ENCODE measurements around the gene FUCA1. TPM values are rescaled to one million over a fixed set of nuclear protein-coding genes. Genes with fewer than 3 reads are reported as not detected.

FUCA1 gene
- total RNA-seq, 1 experiment from 2014 or later = 20.7 TPM

DNA sequence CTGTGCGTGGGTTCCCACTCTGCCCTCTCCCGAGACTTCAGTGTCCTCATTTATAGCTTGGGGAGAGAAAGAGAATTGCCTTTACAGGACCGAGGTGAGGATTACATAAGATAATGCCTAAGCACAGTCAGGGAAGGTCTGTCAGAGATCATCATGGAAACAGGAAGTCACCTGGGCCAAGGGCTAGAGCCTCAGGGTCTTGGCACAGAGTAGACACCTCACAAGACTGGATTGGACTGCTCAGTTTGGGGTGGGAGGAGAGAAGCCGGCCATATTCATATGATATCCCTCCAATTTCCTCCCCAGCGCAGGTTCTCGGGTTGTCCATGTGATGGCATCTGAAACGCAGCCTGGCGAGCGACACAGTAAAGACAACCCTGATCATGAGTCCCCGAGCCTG is 41.3 kb upstream of the FUCA1 start:
- Histone ChIP-seq H3K9ac (ENCODE audit: low read length) (no peak overlapping the region), H3K27me3 (ENCODE audit: insufficient read depth, low read length) (no peaks in the 10 kb centered on the region), H4K20me1 (ENCODE audit: insufficient read depth) (no peaks in the 10 kb centered on the region), H3K9me2 (ENCODE audit: insufficient read depth) (no peaks in the 10 kb centered on the region), H3K4me1 (ENCODE audit: control insufficient read depth in 1 of 2, insufficient read depth in 2 of 2, low read length in 2 of 2) (peaks cover 7 to 16% of the 10 kb centered on the region in 2 experiments), H3K79me2 (ENCODE audit: insufficient read depth, low read length) (no peaks in the 10 kb centered on the region), H3K4me2 (ENCODE audit: low read length) (no peak overlapping the region), H3K36me3 (ENCODE audit: control insufficient read depth in 1 of 2, insufficient read depth in 2 of 2, low read length in 2 of 2) (no peaks in the 10 kb centered on the region), H2AFZ (ENCODE audit: low read depth, low read length, poor library complexity, severe bottlenecking) (no peak overlapping the region), H3K4me3 (replicated peaks in 1 of 2; ENCODE audit: low read depth in 1 of 2, low read length in 2 of 2) (no peak overlapping the region), H3K9me3 (ENCODE audit: control insufficient read depth in 1 of 2, insufficient read depth in 1 of 2, low read depth in 1 of 2, low read length in 2 of 2) (no peaks in the 10 kb centered on the region), H3K27ac (ENCODE audit: low read depth, low read length) (no peak overlapping the region)
- no peak for ATAC-seq
- TF ChIP-seq SIN3A (IDR thresholded peaks at IDR 0.05; ENCODE audit: low read depth) (no peak), YY1 (IDR thresholded peaks at IDR 0.05; ENCODE audit: extremely low read depth, insufficient replicate concordance, low read depth, low read length) (no peak), ZNF274 (IDR thresholded peaks at IDR 0.05; ENCODE audit: low read depth, low read length) (no peak)
- TF ChIP-seq, protein P1, sequence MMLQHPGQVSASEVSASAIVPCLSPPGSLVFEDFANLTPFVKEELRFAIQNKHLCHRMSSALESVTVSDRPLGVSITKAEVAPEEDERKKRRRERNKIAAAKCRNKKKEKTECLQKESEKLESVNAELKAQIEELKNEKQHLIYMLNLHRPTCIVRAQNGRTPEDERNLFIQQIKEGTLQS (IDR thresholded peaks at IDR 0.05) = no peak
- TF ChIP-seq, protein P2, sequence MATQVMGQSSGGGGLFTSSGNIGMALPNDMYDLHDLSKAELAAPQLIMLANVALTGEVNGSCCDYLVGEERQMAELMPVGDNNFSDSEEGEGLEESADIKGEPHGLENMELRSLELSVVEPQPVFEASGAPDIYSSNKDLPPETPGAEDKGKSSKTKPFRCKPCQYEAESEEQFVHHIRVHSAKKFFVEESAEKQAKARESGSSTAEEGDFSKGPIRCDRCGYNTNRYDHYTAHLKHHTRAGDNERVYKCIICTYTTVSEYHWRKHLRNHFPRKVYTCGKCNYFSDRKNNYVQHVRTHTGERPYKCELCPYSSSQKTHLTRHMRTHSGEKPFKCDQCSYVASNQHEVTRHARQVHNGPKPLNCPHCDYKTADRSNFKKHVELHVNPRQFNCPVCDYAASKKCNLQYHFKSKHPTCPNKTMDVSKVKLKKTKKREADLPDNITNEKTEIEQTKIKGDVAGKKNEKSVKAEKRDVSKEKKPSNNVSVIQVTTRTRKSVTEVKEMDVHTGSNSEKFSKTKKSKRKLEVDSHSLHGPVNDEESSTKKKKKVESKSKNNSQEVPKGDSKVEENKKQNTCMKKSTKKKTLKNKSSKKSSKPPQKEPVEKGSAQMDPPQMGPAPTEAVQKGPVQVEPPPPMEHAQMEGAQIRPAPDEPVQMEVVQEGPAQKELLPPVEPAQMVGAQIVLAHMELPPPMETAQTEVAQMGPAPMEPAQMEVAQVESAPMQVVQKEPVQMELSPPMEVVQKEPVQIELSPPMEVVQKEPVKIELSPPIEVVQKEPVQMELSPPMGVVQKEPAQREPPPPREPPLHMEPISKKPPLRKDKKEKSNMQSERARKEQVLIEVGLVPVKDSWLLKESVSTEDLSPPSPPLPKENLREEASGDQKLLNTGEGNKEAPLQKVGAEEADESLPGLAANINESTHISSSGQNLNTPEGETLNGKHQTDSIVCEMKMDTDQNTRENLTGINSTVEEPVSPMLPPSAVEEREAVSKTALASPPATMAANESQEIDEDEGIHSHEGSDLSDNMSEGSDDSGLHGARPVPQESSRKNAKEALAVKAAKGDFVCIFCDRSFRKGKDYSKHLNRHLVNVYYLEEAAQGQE (IDR thresholded peaks at IDR 0.05; ENCODE audit: low read depth) = no peak
- POLR2A ChIA-PET = no interaction called here
- no TSS peak for BruUV-seq (replicated peaks)
- RAD21 ChIA-PET (ENCODE audit: low non-redundant PET in 1 of 2, low total read pairs in 2 of 2, uncharacterized antibody in 2 of 2, unreplicated experiment in 2 of 2) = no interaction called here
- DNase-seq (ENCODE audit: low read depth, low spot score) = no peak
- CTCF ChIA-PET = no interaction called here
- intact Hi-C loops (cut with micrococcal nuclease) = no loop called here

All from HCT116 (cell line).